DMS153 treated with DMSO at 0.1 percent for 48 hours (cell line): Measurements from ENCODE around the gene SLC38A4.
"Not testable (repeated sequence)": the region's sequence is repeated elsewhere in the genome, so short reads cannot be mapped to it uniquely, and the experiment has no call there.

Experiments used
- DNase-seq: peaks from one replicate; lab custom pipeline; 2025; ENCODE audit not compliant: unreplicated experiment; lab: John Stamatoyannopoulos, UW

SLC38A4 gene

GRCh38 chr12:46825591-46826414 is at the start of gene SLC38A4:
TSS of gene SLC38A4 (minus strand) at chr12:46825997. CDS start at chr12:46793071, 32,926 bp downstream.
- no peak for DNase-seq

- no peak for DNase-seq
These were observed 49.3 kb upstream of the SLC38A4 start for GRCh38 chr12:46875095-46875494.

- no peak for DNase-seq
These were observed 48.8 kb upstream of the SLC38A4 start for GRCh38 chr12:46874642-46875041.

- DNase-seq: no peak
These were observed 46.3 kb upstream of the SLC38A4 start for GRCh38 chr12:46872135-46872534.

GRCh38 chr12:46865311-46865710 is 39.5 kb upstream of the SLC38A4 start:
- DNase-seq: no peak

GRCh38 chr12:46858368-46858767 is 32.6 kb upstream of the SLC38A4 start:
- no peak for DNase-seq

GRCh38 chr12:46857486-46857885 is 31.7 kb upstream of the SLC38A4 start:
- DNase-seq: no peak

- no peak for DNase-seq
These were observed 30.0 kb upstream of the SLC38A4 start for GRCh38 chr12:46855760-46856159.

GRCh38 chr12:46854188-46854587 is 28.4 kb upstream of the SLC38A4 start:
- not testable (repeated sequence) for DNase-seq

GRCh38 chr12:46848792-46849191 is 23.0 kb upstream of the SLC38A4 start:
- not testable (repeated sequence) for DNase-seq

GRCh38 chr12:46847001-46847400 is 21.2 kb upstream of the SLC38A4 start:
- DNase-seq: no peak

GRCh38 chr12:46843811-46844210 is 18.0 kb upstream of the SLC38A4 start:
- no peak for DNase-seq

- no peak for DNase-seq
These were observed 16.1 kb upstream of the SLC38A4 start for GRCh38 chr12:46841891-46842290.

GRCh38 chr12:46839964-46840363 is 14.2 kb upstream of the SLC38A4 start:
- DNase-seq: no peak

GRCh38 chr12:46839232-46839631 is 13.4 kb upstream of the SLC38A4 start:
- DNase-seq: no peak

- no peak for DNase-seq
These were observed 10.0 kb upstream of the SLC38A4 start for GRCh38 chr12:46835785-46836184.

GRCh38 chr12:46832130-46832704 is 6.4 kb upstream of the SLC38A4 start:
- DNase-seq: no peak

- no peak for DNase-seq
These were observed 5.7 kb upstream of the SLC38A4 start for GRCh38 chr12:46831335-46832129.

GRCh38 chr12:46830731-46831334 is 5.0 kb upstream of the SLC38A4 start:
- no peak for DNase-seq

- no peak for DNase-seq
These were observed 1.1 kb downstream of the SLC38A4 start for GRCh38 chr12:46824709-46825108.

- DNase-seq: no peak
These were observed 7.2 kb downstream of the SLC38A4 start for GRCh38 chr12:46818642-46819041.
